GM12874 (cell line): ENCODE data around the gene HLA-DRB1.

Experiments
- TF ChIP-seq, protein P1 (sequence below): IDR thresholded peaks from 2 replicates; pipeline ENCODE4 v1.5.1; 2011; ENCODE audit warnings: low read depth, mild to moderate bottlenecking, control low read depth, low read length, moderate library complexity; ENCODE audit not compliant: insufficient read depth

The HLA-DRB1 gene

GRCh38 chr6:32589596-32590449 is at the start of gene HLA-DRB1:
TSS of gene HLA-DRB1 (minus strand) at chr6:32589848. CDS start at chr6:32589742, 106 bp downstream.
- TF ChIP-seq, protein P1, sequence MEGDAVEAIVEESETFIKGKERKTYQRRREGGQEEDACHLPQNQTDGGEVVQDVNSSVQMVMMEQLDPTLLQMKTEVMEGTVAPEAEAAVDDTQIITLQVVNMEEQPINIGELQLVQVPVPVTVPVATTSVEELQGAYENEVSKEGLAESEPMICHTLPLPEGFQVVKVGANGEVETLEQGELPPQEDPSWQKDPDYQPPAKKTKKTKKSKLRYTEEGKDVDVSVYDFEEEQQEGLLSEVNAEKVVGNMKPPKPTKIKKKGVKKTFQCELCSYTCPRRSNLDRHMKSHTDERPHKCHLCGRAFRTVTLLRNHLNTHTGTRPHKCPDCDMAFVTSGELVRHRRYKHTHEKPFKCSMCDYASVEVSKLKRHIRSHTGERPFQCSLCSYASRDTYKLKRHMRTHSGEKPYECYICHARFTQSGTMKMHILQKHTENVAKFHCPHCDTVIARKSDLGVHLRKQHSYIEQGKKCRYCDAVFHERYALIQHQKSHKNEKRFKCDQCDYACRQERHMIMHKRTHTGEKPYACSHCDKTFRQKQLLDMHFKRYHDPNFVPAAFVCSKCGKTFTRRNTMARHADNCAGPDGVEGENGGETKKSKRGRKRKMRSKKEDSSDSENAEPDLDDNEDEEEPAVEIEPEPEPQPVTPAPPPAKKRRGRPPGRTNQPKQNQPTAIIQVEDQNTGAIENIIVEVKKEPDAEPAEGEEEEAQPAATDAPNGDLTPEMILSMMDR: no peak

GRCh38 chr6:32638532-32639219 is 49.0 kb upstream of the HLA-DRB1 start:
- TF ChIP-seq, protein P1: no peak

GRCh38 chr6:32637883-32638282 is 48.2 kb upstream of the HLA-DRB1 start:
- TF ChIP-seq, protein P1: no peak

DNA sequence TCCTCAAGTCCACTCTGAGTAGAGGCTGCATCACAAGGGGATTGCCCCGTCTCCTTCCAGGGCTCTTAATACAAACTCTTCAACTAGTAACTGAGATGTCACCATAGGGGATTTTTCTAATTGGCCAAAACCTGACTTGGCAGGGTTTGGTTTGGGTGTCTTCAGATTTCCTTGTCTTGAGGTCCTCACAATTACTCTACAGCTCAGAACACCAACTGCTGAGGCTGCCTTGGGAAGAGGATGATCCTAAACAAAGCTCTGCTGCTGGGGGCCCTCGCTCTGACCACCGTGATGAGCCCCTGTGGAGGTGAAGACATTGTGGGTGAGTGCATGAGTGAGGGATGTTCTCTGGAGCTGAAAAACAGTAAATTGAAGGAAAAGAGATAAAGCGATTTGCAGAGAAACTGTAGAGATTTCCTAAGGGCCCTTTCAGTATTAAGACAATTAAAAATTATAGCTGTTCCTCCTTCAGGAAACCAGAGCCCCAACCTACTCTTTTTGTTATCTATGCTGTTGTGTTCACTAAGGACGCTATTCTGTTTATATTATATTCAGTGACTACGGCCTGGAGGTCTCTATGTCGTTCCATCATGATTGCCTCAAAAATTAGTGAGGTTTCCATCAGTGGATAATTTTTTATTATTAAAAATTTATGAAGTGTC is 47.7 kb upstream of the HLA-DRB1 start, which contains the start of gene HLA-DQA1:
Gene HLA-DQA1 (plus strand): TSS at position 188 of the 662 bp plus-strand sequence. CDS start 53 bp downstream, at position 241.
- TF ChIP-seq, protein P1: no peak

DNA sequence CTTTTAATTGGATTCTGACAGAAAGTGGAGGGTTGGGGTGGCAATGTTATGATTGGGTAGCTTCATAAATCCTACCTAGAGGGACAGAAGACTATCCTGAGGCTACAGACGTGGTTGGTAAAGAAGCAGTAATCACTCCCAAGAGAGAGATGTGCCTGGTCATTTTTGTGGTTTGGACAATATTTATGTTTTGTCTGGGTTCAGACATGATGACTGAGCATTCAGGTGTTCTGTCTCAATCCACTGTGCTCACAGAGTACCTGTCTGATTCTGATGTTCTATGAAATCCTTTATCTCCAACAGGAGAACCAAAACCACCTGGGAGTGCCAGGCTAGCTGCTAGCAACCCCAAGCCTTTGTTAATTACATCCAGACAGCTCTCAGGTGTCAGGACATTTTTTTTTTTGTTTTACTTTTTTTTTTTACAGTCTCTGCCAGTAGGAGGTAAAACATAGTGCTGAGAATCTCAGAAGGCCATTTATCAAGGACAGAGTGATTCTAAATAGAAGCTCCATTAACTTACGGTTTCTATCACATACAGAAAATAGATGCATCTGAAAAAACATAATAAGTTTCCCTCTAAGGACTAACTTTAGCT is 46.0 kb upstream of the HLA-DRB1 start:
- TF ChIP-seq, protein P1: no peak

DNA sequence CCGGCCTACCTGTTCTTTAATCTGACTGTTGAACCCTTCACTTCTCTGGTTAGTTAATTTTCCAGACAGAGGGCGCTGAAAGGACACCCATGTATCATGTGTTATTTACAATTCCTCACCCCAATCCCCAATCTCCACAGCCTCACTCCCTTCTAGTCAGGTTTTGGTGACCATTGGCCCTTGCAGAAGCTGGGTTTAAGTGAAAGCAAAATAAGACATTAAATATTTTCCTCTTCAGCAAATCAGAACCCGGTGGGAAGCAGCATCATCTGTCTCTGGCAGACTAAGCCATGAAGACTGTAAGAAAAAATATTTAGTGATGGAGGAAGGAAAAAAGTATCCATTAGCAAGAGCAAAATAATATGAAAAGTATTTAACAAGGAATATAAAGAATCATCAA is 38.2 kb upstream of the HLA-DRB1 start:
- TF ChIP-seq, protein P1: no peak
